Eye (tissue), 1 donor: ENCODE results near the gene TRPM5.
A peak's percentile ranks its signal among the peaks of the same experiment; 100 is the strongest.

ENCODE experiments used
- DNase-seq: peaks from one replicate; pipeline ENCODE4 v3.0.0-alpha.2; 2015

TRPM5 gene

DNA sequence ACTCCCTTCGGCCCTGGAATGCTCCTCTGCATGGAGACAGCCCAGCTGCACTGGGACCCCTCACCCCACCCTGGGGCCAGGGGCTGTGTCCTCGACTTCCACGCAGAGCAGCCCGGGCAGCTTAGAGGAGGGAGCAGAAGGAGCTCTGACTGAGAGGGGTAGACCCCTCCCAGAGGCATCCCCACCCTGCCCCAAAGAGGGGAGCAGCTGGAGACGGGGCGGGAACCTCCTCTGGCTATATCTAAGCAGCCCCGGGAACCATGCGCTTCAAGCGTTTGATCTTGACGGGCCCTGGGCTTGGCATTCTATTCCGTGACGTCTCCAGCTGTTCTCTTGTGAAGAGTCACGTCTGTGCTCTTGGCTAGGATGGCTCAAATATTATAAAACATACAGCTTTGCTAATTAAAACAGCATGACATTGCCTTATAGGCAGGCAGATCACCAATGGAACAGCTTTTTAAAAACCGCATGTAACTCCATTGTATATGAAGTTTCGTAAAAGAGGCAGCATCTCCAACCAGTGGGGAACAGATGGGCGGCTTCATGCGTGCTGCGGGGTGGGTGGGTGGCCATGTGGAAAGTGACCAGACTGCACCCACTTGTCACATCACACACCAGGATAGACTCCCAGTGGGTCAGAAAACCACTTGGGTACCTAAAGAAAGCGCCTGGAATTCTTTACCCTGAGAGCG, 8.2 kb upstream of the TRPM5 start:
- peak; percentile 84 for DNase-seq

DNA sequence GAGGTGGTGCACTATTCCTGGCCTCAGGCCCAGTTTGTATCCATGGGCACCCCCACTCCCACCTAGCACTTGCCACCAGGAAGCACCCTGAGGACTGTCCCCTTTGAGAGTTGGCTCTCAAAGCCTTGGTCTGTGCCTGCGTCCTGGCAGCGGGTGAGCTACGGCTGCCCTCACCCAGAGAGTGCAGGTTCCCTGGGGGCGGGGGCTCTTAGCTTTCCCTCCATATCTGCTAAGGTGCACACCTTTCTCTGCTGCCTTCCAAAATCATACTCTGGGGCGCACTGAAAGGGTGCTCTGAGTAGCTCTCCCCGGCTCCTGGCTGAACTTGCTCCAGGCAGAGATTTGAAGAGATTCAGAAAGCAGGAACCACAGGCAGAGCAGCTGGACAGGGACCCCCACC, 7.6 kb upstream of the TRPM5 start:
- no peak for DNase-seq

DNA sequence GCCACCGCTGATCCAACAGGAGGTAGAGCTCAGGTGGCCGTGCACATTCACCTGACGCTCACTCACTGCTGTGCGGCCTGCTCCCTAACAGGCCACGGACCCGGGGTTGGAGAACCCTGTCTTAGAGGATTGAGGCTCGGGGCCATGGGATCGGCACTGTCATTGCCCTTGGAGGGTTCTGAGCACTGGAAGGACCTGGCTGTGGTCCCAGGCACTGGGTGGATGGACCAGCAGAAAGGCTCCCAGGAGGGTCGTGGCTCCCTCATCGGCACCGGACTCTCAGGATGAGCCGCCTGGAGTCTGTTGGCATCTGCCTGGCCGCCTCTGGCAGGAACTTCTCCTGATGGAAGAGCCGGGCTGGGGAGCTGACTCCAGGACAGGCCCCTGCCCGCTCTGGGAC, 7.0 kb upstream of the TRPM5 start:
- no peak for DNase-seq

DNA sequence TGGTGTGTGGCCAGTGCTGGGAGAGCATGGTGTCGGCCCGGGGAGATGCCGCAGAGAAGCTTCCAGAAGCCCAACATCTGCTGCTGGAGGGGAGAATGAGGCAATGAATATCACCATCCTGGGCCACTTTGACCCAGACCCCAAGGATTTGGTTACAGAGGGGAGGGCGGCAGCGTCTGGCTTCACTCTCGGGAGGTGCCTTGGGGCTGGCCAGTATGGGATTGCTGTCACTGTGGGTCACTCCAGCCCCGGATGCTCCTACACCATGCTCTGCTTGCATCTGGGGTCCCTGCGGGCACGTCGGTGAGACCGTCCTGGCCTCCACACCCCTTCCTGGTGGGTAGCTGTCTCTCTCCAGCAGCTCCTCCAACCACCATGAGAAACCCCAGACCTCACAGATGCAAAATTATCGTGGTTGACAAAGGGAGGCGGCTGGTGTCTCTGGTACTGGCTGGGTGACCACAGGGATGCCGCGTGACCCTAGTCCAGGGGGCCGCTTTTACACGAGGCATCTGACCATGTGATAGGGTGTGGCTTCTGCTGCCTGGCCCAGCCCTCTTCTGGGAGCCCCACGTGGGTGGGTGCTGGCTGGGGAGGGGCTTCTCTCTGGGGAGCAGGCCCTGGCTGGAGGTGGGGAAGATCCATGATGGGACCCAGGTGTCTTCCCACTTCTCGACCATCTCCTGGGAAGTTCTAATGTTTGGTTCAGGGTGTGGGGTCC, 6.2 kb upstream of the TRPM5 start:
- no peak for DNase-seq

DNA sequence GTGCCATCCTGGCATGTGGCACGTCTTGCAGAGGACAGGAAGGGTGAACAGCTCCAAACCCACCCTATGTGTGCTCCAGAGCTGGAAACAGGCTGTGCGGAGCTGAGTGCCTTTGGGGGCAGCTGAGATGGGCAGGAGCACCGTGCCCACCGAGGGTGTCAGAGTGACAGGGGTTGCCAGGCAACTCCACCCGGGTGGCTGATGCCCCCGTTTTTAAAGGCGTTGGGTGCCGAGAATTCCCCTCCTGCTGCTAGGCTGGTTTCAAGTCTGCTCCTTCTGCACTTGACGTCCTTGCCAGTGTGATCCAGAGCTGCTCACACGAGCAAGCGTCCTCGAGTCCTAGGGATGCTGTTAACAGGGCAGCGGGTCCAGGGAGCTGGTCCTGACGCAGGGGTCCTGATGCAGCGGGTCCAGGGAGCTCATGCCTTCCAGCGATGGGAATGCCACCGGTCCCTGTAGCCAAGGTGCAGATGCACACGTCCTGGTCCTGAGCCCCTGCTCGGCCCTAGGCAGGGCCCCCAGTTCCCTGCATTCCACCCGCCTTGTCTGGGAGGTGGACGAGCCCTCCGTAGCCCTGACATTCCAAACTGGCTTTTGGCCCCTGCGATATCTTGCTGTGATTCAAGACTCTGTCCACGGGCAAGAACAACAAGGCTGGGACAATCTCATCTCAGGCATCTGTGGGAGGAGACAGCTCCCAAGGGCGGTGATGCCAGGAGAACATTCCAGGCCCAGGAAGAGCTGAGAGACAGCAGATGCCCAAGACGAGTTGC, 5.4 kb upstream of the TRPM5 start:
- no peak for DNase-seq

DNA sequence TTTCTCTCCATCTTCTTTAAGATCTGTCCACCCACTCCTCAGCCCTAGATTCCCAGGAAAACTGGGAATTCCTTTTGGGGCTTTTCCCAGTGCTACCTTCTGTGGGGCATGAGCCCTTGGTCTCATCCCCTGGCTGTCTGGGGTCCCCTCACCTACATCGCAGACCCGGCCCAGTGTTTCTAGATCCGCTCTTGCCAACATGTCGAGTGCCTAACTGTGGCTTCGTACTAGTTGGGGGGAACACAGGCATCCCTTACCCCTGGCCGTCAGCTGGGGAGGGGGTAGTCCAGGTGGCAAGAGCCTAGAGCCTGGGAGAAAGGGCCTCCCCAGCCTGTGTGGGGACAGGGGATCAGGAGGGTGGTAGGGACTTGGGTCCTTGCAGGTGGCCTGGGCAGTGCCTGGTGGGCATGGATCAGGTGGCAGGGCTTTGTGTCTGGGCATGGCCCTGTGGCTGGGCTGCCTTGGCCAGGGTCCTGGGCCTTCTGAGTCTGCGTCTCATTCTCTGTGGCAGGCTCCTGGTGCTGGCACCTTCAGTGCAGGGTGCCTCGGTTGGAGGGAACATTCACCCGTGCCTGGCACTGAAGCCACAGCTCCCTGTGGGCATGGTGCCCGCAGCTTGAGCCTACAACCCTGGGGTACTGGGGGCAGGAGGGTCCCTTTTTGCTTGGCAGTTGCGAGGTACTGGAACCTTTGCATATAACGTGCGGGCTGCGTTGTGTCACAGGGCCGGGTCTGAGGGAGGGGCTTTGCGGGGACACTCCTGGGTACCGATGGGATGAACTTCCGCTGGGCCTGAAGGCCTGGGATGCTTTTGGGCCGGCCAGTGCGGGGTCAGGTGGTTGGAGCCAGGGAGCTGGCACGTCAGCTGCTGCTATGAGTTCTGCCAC, 4.6 kb upstream of the TRPM5 start:
- no peak for DNase-seq

DNA sequence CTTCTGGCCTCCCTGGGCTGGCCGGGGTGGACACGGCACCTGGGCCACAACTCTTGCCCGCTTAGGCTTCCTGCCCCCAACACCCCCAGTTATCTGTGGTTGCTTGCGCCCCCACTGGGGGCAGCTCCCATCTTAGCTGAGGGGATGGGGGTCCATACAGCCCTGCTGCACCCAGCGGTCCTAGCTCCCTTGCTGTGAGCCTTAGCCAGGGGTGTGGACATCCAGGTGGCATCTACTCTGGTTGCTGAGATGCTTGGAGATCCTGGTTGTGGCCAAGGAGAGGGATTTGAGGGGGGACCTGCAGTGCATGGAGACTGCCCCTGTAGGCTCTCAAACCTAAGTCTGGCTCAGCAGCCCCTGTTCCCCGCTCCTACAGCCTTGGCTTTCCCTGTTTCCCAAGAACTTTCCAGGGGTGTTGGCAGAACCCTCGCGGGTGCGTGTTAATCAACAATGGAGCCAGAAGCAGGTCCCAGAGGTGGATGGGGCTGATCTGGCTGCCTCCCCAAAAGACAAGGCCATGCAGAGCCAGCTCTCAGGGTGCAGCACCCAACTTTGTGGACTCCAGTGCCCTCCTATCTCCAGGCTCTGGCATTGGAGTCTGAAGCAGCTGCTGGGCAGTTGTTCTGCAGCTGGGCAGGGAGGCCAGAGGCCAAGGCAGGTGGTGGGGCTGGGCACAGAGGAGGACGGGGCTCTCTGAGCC, 3.8 kb upstream of the TRPM5 start:
- DNase-seq = no peak

DNA sequence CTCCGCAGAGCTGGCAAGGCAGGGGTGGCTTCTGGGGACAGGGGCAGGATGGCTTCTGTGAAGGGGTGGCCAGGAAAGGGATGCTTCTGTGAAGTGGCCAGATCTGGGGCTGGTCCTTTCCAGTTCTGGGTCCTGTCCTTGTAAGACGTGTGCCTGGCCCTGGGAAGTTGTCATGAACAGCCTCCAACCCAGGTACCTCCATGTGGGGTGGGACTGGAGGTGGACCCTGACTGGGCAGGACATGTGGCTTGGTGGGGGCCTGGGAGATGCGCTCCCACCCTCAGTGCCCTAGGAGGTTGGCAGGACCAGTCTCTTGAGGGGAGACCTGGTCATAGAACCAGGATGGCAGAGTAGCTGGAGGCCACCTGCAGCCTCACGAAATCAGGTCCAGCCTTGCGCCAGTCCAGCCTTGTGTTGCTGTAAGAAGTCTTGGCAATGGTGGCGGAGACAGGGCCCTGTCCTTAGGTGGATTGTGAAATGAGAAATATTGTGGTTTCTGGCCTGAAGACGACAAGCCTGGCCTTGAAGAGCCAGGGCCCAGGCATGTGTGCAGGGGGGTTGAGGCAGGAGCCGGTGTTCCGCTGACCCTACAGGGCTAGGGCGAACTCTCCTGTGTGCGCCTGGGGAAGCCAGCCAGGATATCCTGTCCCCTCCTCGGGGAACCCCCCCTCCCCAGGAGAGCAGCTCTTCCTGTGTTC, 3.1 kb upstream of the TRPM5 start:
- DNase-seq = no peak

DNA sequence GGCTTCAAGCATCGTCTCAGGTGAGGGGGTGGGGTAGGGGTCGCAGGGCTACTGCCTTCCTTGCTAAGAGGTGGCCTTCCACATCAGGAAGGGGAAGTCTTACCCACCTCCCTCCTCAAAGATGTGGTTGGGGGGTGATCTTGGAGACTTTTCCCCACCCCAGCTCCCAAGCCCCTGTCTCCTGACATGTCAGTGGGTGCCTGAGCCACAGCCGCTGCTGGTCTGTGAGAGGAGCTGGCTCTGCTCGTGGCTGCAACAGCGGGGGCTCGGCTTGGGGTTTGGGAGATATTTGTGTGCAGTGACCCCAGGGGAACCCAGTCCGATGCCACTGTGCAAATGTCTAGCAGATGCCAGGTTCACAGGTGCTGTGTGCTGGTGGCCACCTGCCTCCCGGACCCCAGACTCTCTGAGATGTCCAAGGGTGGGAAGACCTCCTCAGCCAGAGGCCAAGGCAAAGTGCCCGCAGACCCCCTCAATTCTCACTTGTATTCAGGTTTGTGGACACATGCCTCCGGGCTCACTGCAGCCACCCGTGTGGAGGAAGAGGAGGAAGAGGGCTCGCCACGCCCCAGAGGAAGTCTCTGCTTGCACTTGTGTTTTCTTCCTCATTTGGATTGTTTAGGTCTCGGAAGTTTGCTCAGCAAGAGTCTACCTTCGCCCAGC, 2.4 kb upstream of the TRPM5 start:
- no peak for DNase-seq

DNA sequence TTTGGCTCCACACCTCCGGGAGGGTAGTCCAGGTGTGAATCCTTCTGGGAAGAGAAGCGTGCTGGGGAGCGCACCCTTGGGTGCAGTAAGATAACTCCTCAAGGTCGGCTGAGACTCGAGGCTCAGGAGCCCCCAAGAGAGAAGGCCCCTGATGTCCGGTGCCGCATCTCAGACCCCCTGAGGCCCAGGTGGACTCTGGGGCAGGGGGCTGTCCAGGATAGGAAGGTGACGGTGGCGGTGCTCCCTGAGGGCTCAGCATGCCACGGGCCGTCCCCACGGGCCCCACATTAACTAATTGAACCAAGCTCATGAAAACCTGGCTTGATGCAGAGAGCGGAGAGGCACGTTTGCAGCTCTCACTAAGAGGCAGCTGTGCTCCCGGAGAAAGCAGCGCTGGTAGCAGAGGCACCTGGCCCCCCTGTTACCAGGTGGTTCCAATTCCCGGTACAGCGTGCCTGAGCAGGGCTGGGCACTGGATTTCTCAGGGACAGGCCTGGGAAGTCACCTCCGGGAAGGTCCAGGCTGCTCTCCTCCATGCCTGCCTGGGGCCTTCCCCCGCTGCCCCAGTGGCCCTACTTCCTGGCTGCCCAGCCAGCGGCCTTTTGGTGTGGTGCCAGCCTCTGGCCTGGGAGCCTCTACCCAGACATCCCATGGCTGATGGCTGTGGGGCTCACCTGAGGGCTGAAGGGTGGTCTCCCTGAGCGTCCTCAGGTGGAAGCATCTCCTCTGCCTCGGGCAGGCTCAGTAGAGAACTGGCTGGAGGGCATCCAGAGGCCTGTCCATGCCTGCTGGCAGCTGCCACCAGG, 1.6 kb upstream of the TRPM5 start:
- no peak for DNase-seq

DNA sequence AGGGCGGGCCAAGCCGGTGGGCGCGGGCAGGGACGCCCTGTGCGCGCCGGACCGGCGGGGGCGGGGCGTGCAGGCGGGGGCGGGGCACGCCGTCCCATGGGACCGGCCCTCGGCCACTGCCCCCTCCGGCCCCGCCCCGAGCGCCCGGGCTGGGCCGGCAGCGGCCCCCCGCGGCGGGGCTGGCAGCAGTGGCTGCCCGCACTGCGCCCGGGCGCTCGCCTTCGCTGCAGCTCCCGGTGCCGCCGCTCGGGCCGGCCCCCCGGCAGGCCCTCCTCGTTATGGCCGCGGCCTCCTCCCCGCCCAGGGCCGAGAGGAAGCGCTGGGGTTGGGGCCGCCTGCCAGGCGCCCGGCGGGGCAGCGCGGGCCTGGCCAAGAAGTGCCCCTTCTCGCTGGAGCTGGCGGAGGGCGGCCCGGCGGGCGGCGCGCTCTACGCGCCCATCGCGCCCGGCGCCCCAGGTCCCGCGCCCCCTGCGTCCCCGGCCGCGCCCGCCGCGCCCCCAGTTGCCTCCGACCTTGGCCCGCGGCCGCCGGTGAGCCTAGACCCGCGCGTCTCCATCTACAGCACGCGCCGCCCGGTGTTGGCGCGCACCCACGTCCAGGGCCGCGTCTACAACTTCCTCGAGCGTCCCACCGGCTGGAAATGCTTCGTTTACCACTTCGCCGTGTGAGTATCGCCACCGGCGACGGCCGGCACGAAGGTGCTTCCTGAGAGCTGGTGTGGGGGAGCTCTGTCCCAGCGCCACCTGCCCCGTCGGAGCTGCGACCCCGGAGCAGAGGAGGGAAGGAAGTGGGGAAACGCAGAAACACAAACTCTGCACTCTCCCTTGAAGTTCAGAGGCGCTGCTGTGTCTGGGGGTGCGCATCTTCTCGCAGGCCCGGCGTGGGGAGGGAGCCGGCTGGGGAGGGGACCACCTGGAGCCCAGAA, 769 bp upstream of the TRPM5 start, which contains the start of gene KCNQ1:
Gene KCNQ1, plus strand, starts transcription at position 188 of the 925 bp plus-strand sequence. Its CDS starts 91 bp downstream, at position 279.
- peak; percentile 37 for DNase-seq

DNA sequence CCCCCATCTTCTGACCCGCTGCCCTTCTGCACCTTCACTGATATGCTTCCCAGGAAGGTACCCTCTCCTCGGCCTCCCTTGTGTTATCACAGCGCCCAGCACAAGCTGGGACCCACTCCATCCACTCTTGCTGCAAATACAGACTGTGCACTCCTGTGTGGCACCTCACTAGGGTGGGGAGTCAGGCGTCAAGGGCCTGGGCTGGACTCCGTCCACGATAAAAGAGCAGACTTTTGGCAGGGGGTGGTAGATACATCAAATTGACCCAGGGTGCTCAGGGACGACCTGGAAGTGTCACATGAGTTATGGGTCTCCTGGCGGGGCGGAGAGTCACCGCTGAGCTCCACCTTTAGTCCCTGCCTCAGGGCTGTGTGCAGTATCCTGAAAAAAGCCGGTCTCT, 908 bp downstream of the TRPM5 start:
- DNase-seq = no peak

DNA sequence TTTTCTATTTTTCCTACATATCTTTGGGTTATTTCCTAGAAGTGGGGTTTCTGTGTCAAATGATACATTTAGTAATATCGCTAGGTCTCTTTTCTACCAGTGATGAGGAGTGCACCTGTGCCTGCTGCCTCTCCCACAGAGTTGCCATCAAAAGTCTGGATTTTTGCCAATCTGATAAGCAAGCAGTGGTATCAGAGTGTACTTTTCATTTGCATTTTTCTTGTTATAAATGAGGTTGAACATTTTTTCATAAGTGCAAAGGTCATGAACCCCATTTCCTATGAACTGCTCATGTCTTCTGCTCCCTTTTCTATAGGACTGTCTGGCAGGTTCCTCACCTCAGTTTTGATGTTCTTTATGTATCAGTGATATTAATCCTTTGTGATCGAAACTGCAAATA, 1.7 kb downstream of the TRPM5 start:
- DNase-seq = no peak

DNA sequence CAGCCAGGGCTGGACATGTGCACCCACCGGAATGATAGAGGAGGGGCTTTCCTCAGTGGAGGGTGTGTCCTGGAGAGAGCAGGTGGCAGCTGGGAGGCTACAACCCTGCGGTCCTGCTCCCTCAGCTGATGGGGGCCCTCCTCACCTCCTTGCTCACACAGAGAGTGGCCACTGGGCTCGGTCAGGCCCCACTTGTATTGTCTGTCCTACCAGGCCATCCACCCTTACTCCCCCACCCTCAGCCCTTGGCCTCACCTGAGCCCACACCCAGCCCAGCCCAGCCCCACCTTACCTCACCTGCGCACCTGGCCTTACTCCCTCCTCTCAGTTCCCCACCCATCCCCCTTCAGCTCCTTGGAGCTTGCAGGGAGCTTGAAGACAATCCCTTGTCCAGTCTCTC, 3.1 kb downstream of the TRPM5 start:
- no peak for DNase-seq

DNA sequence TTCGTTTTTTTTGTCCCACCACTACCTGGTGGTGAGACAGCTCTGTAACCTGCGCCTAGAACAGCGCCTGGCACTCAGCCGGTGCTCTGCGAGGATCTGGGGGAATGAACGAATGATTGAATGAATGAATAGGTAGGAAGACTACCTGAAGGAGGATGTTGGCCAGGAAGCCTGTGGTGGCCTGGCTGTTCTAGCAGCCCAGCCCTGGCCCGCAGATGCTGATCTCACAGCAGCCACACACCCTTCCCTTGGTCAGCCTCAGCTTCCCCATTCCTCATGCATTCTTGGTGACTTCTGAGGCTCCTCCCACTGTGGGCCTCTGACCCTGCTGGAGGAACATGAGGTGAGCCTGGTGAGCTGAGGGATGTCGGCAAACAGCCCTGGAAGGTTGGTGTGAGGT, 3.7 kb downstream of the TRPM5 start:
- no peak for DNase-seq

DNA sequence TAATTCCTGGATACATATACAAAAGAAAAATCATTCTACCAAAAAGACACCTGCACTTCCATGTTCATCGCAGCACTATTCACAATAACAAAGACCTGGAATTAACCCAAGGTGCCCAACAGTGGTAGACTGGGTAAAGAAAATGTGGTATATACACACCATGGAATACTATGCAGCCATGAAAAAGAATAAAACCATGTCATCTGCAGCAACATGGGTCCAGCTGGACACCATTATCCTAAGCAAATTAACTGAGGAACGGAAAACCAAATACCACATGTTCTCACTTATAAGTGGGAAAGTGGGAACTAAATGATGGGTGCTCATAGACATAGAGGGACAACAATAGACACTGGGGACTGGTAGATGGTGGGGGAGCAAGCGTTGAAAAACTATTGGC, 4.5 kb downstream of the TRPM5 start:
- no peak for DNase-seq

DNA sequence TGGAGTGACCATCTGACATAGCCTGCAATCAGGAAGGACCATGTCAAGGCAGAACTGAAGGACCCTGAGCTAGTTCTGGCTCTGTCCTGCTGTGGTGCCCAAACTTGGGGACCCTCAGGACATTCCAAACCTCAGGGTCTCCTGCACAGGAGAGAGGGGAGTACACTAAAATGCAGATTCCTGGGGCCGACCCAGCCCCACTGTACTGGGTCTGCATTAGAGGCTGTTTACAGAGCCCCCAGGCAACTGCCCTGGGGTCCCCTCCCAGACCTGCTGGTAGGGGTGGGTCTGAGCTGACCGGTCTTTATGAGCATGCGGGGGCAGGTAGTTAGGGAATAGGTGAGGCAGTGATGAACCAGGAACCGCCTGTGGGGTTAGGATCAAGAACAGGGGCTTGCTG, 6.8 kb downstream of the TRPM5 start:
- DNase-seq = no peak

DNA sequence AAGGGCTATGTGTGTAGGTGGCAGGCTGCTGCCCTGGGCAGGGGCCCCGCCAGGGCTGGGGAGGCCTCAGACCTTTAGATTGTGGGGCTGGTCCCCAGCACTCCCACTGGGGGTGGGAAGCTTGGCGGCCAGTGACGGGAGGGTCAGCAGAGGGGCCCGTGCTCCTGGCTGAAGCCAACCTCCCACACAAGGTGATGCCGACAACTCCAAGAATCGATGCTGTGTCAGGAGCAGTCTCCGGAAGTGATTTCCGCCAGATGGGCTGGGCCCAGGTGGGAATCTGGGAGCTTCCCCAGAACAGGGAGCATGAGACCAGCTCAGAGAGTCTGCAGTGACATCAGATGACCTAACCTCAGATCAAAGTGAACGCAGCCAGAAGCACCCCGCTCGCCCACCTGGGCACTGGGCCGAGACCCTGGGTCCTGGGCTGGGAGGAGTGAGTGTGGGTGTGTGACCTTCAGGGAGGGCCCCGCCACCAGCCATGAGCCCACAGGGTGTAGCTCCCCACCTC, 7.7 kb downstream of the TRPM5 start:
- DNase-seq = no peak
